Stimulated activated CD8-positive, alpha-beta memory T cell treated with anti-CD3 and anti-CD28 coated beads, Interleukin-2, amount 100 ng/mL, for 48 hours (primary cell): ENCODE results near the gene CNBD2.
"Not testable (repeated sequence)": the region's sequence is repeated elsewhere in the genome, so short reads cannot be mapped to it uniquely, and the experiment has no call there.

ENCODE experiments used
- DNase-seq, 2 donors: peaks; one replicate each; pipeline ENCODE4 v3.0.0-alpha.2; 2020; ENCODE audit warnings: low read depth in 2 of 2

Gene CNBD2

DNA sequence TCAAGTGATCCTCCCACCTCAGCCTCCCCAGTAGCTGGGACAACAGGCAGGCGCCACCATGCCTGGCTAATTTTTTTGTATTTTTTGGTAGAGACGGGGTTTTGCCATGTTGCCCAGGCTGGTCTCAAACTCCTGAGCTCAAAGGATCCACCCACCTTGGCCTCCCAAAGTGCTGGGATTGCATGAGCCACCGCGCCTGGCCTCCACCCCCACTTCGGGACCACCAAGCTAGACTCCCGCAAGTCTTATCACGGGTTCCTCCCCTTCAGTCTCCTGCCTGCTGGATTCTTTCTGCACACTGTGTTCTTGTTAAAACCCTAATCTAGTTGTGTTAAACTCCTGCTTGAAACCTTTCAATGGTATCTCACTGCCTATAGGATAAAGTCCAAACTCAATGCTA lies 57.7 kb downstream of the CNBD2 start:
- not testable (repeated sequence) for DNase-seq

GRCh38 chr20:36028106-36028808 lies 59.9 kb downstream of the CNBD2 start:
- DNase-seq, result no peak

DNA sequence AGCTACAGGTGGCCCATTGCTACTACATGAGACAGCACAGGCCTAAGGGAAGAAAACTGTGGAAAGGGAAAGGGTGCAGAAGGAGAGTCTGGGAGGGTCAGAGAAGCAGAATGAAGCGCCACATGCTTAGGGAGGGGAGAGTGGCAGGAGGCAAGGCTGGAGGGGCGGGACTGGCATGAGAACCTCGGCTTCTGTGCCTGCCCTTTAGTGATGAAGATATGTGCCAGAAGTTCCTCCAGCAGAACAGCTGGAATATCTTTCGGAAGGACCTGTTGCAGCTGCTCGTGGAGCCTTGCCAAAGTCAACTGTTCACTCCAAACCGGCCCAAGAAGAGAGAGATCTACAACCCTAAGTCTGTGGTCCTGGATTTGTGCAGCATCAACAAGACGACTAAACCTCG lies 61.8 kb downstream of the CNBD2 start:
- no peak for DNase-seq

GRCh38 chr20:36031806-36032205 lies 63.4 kb downstream of the CNBD2 start:
- DNase-seq, result no peak

DNA sequence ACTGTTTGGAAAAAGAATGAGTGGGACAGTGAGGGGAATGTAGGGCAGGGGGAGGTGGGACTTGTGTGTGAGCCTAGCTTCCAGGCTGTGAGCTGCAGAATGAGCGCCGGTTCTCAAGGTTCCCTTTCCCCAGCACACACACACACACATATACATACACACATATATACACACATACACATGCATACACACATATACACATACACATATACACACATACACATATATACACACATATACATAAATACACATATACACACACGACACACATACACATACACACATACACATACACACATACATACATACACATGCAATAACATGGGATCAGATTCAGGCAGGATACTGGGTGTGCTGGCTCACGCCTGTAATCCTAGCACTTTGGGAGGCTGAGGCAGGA lies 66.5 kb downstream of the CNBD2 start:
- DNase-seq, result no peak

DNA sequence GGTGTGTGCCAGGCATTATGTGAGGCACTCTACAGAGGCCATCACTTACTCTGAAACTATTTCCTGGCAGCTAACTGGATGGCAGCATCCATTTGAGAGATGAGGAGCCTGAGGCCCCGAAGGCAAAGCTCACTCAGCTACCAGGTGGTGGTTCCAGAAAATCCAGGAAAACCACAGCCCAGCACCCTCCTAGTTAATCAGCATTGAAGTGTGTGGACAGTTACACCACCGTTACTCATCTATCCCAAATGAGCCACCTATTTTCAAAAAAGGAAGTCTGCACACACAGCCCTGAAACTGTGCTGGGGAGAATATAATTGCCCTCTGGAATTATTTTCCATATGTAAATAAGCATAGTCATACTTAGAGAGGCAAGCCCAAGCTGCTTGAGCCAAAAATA lies 67.4 kb downstream of the CNBD2 start:
- DNase-seq, result no peak

DNA sequence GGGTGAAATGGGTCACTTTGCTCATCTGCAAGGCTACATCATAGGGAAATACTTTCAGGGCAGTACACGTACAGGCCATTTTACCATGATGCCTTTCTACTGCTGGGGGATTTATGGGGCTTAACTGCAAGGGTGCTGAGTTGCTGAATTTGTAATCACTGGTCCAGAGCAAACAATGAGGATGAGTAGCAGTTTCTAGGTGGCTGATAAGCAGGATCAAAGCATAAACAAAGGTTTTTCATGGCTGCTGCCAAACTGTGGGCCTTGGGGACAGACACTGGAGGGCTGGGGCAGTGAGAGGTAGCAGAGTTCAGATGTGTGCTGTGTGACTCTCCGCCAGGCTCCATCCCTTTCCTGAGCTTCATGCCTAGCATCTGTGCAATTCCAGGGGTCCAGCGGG lies 68.3 kb downstream of the CNBD2 start:
- no peak for DNase-seq

GRCh38 chr20:36040571-36040970 lies 72.2 kb downstream of the CNBD2 start:
- DNase-seq, result no peak

DNA sequence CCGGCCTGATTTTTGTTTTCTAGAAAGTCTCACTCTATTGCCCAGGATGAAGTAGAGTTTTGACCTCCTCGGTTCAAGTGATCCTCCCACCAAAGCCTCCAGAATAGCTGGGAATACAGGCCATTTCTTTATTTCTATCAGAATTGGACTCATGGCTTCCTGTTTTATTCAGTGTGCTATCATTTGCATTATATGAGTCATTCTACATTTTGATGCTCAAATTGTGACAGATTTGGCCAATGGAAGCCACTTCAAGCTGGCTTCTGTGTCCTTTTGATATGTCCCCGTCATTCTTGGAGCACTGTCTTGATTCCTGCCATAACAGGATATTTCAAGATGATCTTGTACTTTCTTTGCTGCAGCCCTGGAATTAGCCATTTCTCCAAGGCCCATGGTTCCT lies 75.1 kb downstream of the CNBD2 start:
- no peak for DNase-seq

- DNase-seq, result no peak
These were observed 75.6 kb downstream of the CNBD2 start for GRCh38 chr20:36043892-36044515.

GRCh38 chr20:36045373-36045714 lies 77.0 kb downstream of the CNBD2 start:
- no peak for DNase-seq

GRCh38 chr20:36046073-36046798 lies 77.8 kb downstream of the CNBD2 start:
- not testable (repeated sequence) for DNase-seq

DNA sequence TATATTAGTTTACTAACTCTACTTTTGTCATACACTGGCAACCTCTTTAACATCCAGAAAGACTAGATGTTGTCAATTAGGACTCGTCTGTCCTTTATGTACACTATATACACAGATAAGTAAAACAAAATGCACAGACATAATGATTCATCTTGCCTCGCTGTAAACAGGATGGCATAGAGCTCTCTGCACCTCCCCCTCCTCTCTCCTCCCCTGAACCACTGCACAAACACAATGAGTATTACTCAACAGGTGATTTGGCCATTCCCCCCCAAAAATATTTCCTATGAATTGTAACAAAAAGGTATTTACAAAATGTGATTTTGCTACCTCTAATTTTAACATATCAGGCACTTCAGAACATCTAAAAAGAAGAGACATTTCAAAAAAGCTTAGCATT lies 81.0 kb downstream of the CNBD2 start:
- DNase-seq, result not testable (repeated sequence)

DNA sequence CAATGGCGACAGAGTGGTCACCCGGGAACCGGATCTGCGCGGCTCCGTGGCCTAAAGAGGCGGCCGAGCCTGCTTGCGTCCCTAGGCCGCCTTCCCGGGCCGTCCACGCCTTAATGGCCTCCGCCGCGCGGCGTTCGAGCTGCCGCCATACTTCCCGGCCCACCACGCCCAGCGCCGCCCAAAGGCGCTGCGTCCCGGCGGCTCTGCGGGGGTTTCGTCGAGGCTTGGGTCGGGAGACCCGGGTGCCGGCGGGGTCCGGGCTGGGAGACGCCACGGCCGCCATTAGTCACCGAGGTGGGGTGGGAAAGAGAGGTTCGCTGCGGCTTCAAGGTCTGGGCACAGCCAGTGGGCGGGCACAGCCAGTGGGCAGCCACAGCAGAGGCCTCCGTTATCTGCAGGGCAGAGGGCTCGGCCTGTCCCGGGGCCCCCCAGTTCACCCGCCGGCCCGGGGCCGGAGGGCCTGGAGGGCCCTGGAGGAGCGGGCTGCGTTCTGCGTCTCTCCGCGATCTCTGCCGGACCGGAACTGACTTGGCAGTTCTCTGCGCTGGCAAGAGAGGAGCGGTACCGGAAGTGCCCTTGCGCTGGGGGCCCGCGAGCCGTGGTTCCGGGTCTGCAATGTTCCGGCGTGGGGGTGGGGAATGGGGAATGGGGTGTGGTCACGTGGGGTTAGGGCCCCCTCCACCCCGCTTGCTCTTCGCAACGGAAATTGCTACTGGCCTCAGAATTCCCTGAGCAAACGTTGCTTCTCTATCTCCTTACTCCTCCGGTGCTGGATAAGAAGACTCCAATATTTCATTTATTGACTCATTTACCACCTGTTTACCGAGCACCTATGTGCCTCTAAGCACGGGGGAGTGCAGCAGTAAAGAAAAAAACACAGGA lies 82.3 kb downstream of the CNBD2 start:
- DNase-seq, result peak; percentile 89 to 91

- no peak for DNase-seq
These were observed 83.1 kb downstream of the CNBD2 start for GRCh38 chr20:36051318-36052116.

DNA sequence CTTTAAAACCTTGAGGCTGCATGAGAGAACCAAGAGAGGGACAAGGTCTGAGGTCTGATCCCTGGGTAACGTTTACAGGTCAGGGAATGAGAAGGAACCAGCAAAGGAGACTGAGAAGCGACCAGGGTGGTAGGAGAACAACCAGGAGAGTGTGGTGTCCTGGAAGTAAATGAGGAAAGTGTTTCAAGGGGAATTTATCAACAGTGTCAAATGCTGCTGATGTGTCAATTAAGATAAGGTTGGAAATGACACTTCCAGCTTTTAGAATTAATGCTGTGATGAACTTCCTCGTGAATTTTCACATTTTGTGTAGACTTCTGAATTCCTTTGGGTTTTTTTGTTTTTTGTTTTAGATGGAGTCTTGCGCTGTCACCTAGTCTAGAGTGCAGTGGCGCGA lies 83.7 kb downstream of the CNBD2 start:
- DNase-seq, result no peak

DNA sequence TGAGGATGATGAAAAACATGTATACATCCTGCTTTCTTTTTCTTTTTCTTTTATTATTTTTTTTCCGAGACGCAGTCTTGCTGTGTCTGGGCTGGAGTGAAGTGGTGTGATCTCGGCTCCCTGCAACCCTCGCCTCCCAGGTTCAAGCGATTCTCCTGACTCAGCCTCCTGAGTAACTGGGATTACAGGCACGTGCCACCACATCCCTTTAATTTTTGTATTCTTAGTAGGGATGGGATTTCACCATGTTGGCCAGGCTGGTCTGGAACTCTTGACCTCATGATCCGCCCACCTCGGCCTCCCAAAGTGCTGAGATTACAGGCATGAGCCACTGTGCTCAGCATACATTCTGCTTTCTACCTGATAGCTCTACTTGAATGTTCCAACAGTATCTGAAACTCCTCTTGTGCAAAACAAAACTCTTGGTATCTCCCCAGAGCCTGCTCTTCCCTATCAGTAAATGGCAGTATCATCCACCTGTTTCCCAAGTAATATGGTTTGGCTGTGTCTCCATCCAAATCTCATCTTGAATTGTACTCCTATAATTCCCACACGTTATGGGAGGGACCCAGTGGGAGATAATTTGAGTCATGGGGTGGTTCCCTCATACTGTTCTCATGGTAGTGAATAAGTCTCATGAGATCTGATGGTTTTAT lies 85.6 kb downstream of the CNBD2 start:
- DNase-seq, result not testable (repeated sequence)

DNA sequence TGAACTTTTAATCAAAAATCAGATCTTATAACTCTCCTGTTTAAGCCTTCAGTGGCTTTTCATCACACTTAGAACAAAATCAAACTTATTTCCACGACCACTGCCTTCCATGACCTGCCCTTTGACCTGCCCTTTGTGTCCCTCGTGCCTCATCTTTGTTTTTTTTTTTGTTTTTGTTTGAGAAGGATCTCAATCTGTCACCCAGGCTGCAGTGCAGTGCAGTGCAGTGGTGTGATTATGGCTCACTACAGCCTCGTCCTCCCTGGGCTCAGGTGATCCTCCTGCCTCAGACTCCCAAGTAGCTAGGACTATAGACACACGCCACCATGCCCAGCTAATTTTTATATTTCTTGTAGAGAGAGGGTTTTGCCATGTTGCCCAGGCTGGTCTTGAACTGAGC lies 86.8 kb downstream of the CNBD2 start:
- DNase-seq, result no peak

- DNase-seq, result no peak
These were observed 92.3 kb downstream of the CNBD2 start for GRCh38 chr20:36060676-36061075.

DNA sequence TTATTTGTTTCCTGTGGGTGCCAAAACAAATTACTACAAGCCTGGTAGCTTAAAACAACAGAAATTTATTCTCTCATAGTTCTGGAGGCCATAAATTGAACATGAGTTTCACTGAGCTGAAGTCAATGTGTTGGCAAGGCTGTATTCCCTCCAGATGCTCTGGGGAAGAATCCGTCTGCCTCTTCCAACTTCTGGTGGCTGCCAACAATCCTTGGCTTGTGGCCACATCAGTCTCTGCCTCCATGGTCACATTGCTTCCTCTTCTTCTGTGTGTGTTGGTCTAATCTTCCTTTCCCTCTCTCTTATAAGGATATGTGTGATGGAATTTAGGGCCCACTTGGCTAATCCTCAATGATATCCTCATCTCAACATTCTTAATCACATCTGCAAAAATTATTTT lies 93.4 kb downstream of the CNBD2 start:
- DNase-seq, result no peak

DNA sequence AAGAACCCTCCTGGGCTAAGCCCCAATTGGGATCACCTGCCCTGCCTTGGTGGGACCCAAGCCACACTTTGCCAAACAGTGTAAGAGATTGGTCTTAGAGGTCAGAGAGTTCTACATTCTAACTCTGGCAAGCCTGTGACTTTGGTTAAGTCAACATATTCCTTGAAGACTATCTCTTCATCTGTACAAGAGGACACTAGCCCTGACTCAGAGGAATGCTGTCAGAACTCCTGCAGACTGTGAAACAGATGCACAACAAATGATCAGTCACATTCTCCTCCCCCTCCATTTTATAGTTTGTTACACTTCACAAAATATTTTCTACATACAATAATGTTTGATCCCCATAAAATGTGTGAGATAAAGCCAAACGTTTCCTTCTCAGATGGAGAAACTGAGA lies 94.4 kb downstream of the CNBD2 start:
- DNase-seq, result no peak
